IPS-20b (cell line): ENCODE data around the gene DDX54.

Source experiments
- H3K27ac ChIP-seq: one replicate; pipeline ENCODE4 v1.5.1; 2013; ENCODE audit warnings: low read length
- H3K27me3 ChIP-seq: 2 replicates; pipeline ENCODE4 v1.6.1; 2013; ENCODE audit warnings: mild to moderate bottlenecking, low read length, inconsistent platforms; ENCODE audit not compliant: insufficient read depth
- H3K36me3 ChIP-seq: 2 replicates; pipeline ENCODE4 v1.6.1; 2013; ENCODE audit warnings: low read depth, mild to moderate bottlenecking, inconsistent platforms, low read length, moderate library complexity; ENCODE audit not compliant: insufficient read depth
- H3K4me1 ChIP-seq: 2 replicates; pipeline ENCODE4 v1.6.1; 2013; ENCODE audit warnings: mild to moderate bottlenecking, control low read depth, inconsistent platforms, low read length, moderate library complexity; ENCODE audit not compliant: insufficient read depth
- H3K4me3 ChIP-seq: 2 replicates; pipeline ENCODE4 v1.5.1; 2013; ENCODE audit warnings: mild to moderate bottlenecking, low read length, inconsistent platforms
- H3K9ac ChIP-seq: 2 replicates; pipeline ENCODE4 v1.6.1; 2013; ENCODE audit warnings: low read depth, mild to moderate bottlenecking, inconsistent platforms, low read length, moderate library complexity
- H3K9me3 ChIP-seq: 2 replicates; pipeline ENCODE4 v1.6.1; 2013; ENCODE audit warnings: mild to moderate bottlenecking, low read depth, low read length, inconsistent platforms; ENCODE audit not compliant: insufficient read depth

Gene DDX54

DNA sequence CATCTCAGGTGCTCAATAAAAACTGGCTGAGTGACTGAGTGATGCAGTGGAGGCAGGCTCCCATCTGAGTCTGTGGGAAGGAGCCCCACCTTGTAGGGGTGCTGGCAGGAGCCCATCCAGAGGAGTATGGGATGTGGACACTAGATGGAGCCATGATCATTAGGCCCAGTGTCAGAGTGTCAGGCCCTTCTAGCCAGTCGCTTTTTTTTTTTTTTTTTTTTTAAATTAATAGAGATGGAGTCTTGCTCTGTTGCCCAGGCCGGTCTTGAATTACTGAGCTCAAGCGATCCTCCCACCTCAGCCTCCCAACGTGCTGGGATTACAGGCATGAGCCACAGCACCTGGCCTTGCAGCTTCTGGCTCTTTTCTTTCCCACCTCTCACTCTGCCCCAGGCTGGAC lies 11.7 kb upstream of the DDX54 start:
- H3K9ac ChIP-seq = no peak overlapping the region
- no peaks in the 10 kb centered on the region for H3K9me3 ChIP-seq
- no peak overlapping the region for H3K27ac ChIP-seq
- no peak overlapping the region for H3K4me3 ChIP-seq
- peaks cover 2% of the 10 kb centered on the region; the same call in 1 of the 2 replicates for H3K4me1 ChIP-seq
- H3K27me3 ChIP-seq = no peaks in the 10 kb centered on the region
- peaks cover 11% of the 10 kb centered on the region for H3K36me3 ChIP-seq

DNA sequence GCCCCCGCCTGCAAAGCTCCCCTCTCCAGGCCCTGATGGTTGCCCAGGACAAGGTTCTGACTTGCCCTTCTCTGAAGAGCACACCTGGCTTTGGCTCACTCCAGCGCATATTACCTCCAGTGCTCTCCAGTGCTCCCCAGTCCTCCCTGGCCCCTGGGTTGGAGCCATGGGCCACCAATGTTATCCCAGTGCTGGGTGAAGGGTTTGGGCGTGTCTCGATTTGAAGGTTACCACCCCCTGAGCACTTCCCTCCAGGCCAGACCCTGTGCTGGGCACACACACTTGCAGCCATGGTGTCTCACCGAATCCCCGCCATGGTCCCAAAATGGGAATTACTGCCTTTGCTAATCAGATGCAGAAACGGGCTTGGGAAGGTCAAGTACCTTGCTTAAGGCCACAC lies 11.3 kb upstream of the DDX54 start:
- no peaks in the 10 kb centered on the region for H3K27me3 ChIP-seq
- peaks cover 15% of the 10 kb centered on the region for H3K36me3 ChIP-seq
- no peak overlapping the region for H3K27ac ChIP-seq

DNA sequence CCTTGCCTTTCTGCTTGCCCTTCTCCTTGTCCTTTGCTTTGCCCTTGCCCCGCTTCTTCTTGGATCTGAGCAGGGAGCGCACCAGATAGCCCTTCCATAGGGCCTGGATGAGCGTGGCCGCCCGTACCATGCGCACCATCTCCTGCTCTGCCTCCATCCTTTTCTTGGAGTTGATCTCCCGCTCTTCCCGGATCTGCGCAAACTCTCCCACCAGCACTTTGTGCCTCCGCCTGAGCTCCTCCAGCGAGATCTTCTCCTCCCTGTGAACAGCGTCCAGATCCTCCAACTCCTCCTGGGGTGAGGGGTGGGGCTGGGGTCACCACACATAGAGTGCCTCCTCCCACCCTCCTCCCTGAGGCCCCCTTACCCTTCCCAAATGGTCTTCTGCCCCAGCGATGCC lies 10.3 kb upstream of the DDX54 start:
- Histone ChIP-seq H3K36me3 (peaks cover 24% of the 10 kb centered on the region), H3K9ac (no peak overlapping the region), H3K4me3 (no peak overlapping the region), H3K27ac (no peak overlapping the region), H3K27me3 (no peaks in the 10 kb centered on the region), H3K9me3 (no peaks in the 10 kb centered on the region), H3K4me1 (peaks cover 3% of the 10 kb centered on the region; the same call in 1 of the 2 replicates)

More for the DNA sequence above, 11.3 kb upstream of the DDX54 start:
- H3K4me3 ChIP-seq = no peak overlapping the region
- H3K9me3 ChIP-seq = no peaks in the 10 kb centered on the region
- no peak overlapping the region for H3K9ac ChIP-seq
- peaks cover 3% of the 10 kb centered on the region; the same call in 1 of the 2 replicates for H3K4me1 ChIP-seq

DNA sequence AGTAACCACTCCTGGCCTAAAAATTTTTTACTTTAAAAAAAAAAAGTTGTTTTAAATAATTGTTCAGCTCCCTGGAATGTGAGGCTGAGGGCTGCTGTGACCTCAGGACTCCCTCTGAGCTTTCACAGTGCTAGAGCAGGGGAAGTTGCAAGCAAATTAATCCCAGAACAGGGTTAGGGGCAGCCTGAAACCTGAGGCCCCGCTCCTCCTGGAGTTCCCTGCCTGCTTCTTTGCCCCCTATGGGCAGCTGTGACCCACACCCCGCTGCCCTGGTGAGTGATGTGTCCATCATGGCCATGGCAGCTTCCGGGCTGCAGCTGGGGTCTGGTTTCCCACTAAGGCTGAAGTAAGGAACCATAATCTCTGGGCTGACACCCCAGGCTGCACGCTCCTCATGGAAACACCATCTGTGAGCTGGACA lies 9.7 kb upstream of the DDX54 start:
- Histone ChIP-seq H3K9ac (no peak overlapping the region), H3K27me3 (no peaks in the 10 kb centered on the region), H3K36me3 (peaks cover 28% of the 10 kb centered on the region), H3K9me3 (no peaks in the 10 kb centered on the region), H3K27ac (no peak overlapping the region), H3K4me3 (no peak overlapping the region), H3K4me1 (peaks cover 3% of the 10 kb centered on the region; the same call in 1 of the 2 replicates)

DNA sequence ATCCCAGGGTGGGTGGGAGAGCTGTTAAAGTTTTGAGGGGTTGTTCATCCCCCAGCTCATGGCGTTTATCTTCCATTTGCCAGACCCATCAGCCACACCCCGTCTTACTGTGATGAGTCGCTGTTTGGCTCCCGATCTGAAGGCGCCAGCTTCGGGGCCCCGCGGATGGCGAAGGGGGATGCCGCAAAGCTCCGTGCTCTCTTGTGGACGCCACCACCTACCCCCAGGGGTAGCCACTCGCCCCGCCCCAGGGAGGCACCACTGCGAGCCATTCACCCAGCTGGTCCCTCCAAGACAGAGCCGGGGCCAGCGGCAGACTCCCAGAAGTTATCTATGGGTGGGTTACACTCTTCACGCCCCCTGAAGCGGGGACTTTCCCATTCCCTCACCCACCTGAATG lies 5.9 kb upstream of the DDX54 start:
- Histone ChIP-seq H3K9me3 (no peaks in the 10 kb centered on the region), H3K27ac (no peak overlapping the region), H3K27me3 (no peaks in the 10 kb centered on the region), H3K36me3 (peaks cover 37% of the 10 kb centered on the region), H3K4me1 (peaks cover 3% of the 10 kb centered on the region; the same call in 1 of the 2 replicates), H3K9ac (no peak overlapping the region), H3K4me3 (no peak overlapping the region)

DNA sequence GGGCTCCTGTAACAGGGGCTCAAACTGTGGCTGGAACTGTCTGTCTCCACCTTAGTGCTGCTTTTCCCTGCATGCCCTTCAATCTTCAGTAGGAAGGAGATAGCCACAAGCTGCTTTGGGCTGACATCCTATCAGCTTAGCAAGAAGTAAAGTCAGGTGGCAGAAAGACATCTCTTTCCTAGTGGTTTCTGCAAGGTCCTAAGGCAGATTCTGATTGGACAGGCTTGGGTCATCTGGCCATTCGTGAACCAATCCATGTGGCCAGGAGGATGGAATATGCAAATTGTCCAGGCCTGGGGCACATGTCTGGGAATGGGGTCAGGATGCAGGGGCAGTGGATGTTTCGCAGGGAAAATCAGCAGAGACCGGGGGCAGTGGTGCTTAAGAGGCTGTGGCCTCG lies 5.5 kb upstream of the DDX54 start:
- Histone ChIP-seq H3K36me3 (peaks cover 37% of the 10 kb centered on the region), H3K27ac (no peak overlapping the region), H3K9me3 (no peaks in the 10 kb centered on the region), H3K4me3 (no peak overlapping the region), H3K4me1 (peaks cover 3% of the 10 kb centered on the region; the same call in 1 of the 2 replicates), H3K9ac (no peak overlapping the region), H3K27me3 (no peaks in the 10 kb centered on the region)

DNA sequence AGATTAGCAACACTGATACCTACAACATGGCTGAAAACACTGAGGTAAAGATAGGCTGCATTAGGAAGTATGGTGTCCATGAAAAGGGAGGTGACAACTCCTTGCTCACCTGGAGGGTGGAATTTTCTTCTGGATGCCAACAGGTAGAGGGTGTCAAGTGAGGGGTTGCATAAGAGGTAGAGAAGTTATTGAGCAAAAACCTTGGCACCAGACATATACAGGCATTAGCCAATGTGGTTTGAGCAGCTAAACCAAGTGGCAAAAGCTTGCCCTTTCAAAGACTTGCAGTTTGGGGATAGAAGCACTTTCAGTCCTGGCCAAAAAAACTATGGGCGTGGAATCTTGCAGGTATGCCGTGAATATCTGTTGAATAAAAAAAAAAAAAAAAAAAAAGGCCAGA lies 4.1 kb upstream of the DDX54 start:
- Histone ChIP-seq H3K4me3 (no peak overlapping the region), H3K27ac (no peak overlapping the region), H3K27me3 (no peaks in the 10 kb centered on the region), H3K9me3 (no peaks in the 10 kb centered on the region), H3K36me3 (peaks cover 37% of the 10 kb centered on the region), H3K9ac (no peak overlapping the region), H3K4me1 (peaks cover 4% of the 10 kb centered on the region; the same call in 1 of the 2 replicates)

DNA sequence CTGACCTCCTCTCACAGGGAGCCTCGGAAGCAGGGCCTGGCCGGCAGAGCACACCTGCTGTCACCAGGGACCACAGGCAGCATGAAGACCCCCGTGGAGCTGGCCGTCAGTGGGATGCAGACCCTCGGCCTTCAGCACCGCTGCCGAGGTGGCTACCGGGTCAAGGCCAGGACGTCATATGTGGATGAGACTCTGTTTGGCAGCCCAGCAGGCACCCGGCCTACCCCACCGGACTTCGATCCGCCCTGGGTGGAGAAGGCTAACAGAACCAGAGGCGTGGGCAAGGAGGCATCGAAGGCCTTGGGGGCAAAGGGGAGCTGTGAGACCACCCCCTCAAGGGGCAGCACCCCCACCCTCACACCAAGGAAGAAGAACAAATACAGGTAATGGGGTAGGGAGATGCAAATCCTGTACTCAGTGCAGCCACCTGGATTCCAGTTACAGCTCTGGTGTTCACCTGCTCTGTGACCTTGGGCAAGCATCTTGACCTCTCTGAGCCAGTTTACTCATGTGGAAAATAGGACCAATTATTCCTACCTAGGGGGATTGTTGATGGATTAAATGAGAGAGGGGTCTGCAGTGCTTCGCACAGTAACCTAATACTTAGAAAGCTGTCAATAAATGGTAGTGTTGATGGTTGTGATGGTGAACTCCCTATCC lies 1.5 kb upstream of the DDX54 start:
- peaks cover 37% of the 10 kb centered on the region for H3K36me3 ChIP-seq
- no peaks in the 10 kb centered on the region for H3K9me3 ChIP-seq
- H3K27ac ChIP-seq = no peak overlapping the region
- 0 out of 2 replicates have a peak, but pooled peaks cover 3% of the 10 kb centered on the region for H3K4me1 ChIP-seq
- no peak overlapping the region for H3K9ac ChIP-seq
- peak overlapping the region; percentile 90 for H3K4me3 ChIP-seq
- H3K27me3 ChIP-seq = no peaks in the 10 kb centered on the region

DNA sequence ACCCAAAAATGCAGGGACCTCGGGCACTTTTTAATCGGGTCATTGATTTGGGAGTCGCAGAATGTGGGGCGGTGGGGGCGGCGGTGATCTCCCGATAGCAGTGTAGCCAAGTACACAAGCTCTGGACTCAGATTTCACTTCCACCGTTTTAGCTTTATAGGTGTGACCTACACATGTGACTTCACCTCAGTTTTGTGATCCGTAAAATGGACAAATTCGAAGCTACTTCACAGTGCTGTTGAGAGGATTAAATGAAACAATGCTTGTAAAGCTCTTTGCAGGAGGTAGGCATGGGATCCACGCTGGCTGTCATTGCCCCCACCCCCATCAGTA lies 721 bp upstream of the DDX54 start:
- Histone ChIP-seq H3K36me3 (peaks cover 32% of the 10 kb centered on the region), H3K27ac (no peak overlapping the region), H3K4me3 (peak overlapping the region; percentile 90), H3K9me3 (no peaks in the 10 kb centered on the region), H3K27me3 (no peaks in the 10 kb centered on the region), H3K9ac (peak overlapping the region; percentile 96; the same call in 1 of the 2 replicates), H3K4me1 (0 out of 2 replicates have a peak, but pooled peaks cover 3% of the 10 kb centered on the region)

DNA sequence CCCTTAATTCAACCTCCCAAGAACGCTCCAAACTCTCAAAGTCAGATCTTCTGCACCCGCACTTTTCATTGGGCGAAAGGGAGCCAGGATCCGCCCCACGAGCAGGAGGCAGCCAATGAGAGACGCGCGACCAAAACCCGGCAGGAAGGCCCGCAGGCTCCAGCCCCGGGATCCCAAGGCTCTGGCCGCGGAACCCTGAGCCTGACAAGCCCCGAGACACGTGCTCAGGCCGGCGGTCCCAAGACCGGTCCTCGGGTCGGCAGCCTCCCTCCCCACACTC lies 438 bp downstream of the DDX54 start:
- Histone ChIP-seq H3K27ac (peak overlapping the region; percentile 82), H3K4me3 (peak overlapping the region; percentile 90), H3K9me3 (no peaks in the 10 kb centered on the region), H3K4me1 (0 out of 2 replicates have a peak, but pooled peaks cover 3% of the 10 kb centered on the region), H3K27me3 (no peaks in the 10 kb centered on the region), H3K9ac (peak overlapping the region; percentile 96), H3K36me3 (peaks cover 35% of the 10 kb centered on the region)

DNA sequence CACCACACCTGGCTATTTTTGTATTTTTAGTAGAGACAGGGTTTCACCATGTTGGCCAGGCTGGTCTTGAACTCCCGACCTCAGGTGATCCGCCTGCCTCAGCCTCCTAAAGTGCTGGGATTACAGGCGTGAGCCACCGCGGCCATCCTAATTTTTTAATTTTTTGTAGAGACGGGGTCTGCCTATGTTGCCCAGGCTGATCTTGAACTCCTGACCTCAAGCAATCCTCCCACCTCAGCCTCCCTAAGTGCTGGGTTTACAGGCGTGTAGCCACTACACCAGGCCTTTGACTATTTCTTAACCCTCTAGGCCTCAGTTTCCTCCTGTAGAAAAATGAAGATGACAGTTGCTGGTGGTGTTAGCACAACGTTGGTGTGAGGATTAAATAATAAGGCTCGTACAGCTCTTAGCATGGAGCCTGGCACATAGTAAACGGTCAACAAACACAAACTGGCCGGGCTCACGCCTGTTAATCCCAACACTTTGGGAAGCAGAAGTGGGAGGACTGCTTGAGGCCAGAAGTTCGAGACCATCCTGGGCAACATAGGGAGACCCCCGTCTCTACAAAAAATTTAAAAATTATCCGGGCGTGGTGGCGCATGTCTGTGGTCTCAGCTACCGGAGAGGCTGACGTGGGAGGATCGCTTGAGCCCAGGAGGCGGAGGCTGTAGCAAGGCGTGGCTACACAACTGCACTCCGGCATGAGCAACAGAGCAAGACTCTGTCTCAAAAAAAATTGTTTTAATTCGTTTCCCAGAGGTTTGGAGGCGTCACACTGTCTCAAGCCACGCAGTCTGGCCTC lies 979 bp downstream of the DDX54 start:
- Histone ChIP-seq H3K27me3 (no peaks in the 10 kb centered on the region), H3K9ac (peak overlapping the region; percentile 96; the same call in 1 of the 2 replicates), H3K4me3 (peak overlapping the region; percentile 90), H3K36me3 (peaks cover 38% of the 10 kb centered on the region), H3K4me1 (0 out of 2 replicates have a peak, but pooled peaks cover 3% of the 10 kb centered on the region), H3K9me3 (no peaks in the 10 kb centered on the region), H3K27ac (peak overlapping the region; percentile 82)
